ENCODE results near the gene ITGB6.

- TF ChIP-seq POLR2A (IDR thresholded peaks at IDR 0.05; ENCODE audit: extremely low read depth, insufficient read length) (no peak), CTCF (IDR thresholded peaks at IDR 0.05; ENCODE audit: low read depth, low read length) (no peak), MYC (IDR thresholded peaks at IDR 0.05; ENCODE audit: low read depth, low read length) (no peak)
Observed at GRCh38 chr2:160125366-160125765, 74.7 kb downstream of the ITGB6 start.

Measured in NB4 (cell line).